Measurements from ENCODE around the gene CYP26C1.

DNA sequence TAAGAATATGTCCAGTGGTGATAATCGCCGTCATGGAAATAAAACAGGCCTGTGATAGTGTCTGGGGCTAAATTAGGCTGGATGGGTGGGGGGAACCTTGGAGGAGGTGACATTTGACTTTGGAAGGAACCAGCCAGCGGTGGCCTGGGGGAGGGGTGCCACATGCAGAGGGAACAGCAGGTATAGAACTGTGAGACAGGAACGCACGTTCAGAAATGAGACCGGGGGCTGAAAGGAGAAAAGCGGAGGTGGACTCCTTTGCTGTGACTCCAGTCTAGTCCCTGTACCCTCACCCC, 10.5 kb downstream of the CYP26C1 start:
- TF ChIP-seq, protein P1, sequence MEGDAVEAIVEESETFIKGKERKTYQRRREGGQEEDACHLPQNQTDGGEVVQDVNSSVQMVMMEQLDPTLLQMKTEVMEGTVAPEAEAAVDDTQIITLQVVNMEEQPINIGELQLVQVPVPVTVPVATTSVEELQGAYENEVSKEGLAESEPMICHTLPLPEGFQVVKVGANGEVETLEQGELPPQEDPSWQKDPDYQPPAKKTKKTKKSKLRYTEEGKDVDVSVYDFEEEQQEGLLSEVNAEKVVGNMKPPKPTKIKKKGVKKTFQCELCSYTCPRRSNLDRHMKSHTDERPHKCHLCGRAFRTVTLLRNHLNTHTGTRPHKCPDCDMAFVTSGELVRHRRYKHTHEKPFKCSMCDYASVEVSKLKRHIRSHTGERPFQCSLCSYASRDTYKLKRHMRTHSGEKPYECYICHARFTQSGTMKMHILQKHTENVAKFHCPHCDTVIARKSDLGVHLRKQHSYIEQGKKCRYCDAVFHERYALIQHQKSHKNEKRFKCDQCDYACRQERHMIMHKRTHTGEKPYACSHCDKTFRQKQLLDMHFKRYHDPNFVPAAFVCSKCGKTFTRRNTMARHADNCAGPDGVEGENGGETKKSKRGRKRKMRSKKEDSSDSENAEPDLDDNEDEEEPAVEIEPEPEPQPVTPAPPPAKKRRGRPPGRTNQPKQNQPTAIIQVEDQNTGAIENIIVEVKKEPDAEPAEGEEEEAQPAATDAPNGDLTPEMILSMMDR (IDR thresholded peaks at IDR 0.05; ENCODE audit: poor library complexity, severe bottlenecking) = no peak
- peak; percentile 57 for TF ChIP-seq EZH2 (IDR thresholded peaks at IDR 0.05; ENCODE audit: borderline replicate concordance, insufficient read depth, low read length, poor library complexity, severe bottlenecking)

All from neural cell (in vitro differentiated cells).